Karpas-422 (cell line): ENCODE data around the gene MIF4GD. TPM values are rescaled to one million over a fixed set of nuclear protein-coding genes. Genes with fewer than 3 reads are reported as not detected.
A peak's percentile ranks its signal among the peaks of the same experiment; 100 is the strongest.

Experiments
- DNase-seq: peaks from one replicate; pipeline ENCODE4 v3.0.0-alpha.2; 2015
- H2AFZ ChIP-seq: fragments of 200-600 bp; sonication (generic); 2 replicates; pipeline ENCODE4 v1.6.1; 2014; ENCODE audit warnings: antibody characterized with exemption, low read length, mixed read lengths
- H3K27ac ChIP-seq: fragments of 200-600 bp; sonication (generic); 2 replicates; pipeline ENCODE4 v1.5.1; 2014; ENCODE audit warnings: mild to moderate bottlenecking, low read length, moderate library complexity
- H3K27me3 ChIP-seq: fragments of 200-600 bp; sonication (generic); 2 replicates; pipeline ENCODE4 v1.6.1; 2014; ENCODE audit warnings: low read length, mixed read lengths
- H3K36me3 ChIP-seq: fragments of 200-600 bp; sonication (generic); 2 replicates; pipeline ENCODE4 v1.6.1; 2014; ENCODE audit warnings: low read length, mixed read lengths; ENCODE audit not compliant: insufficient read depth
- H3K4me1 ChIP-seq: fragments of 200-600 bp; sonication (generic); 2 replicates; pipeline ENCODE4 v1.6.1; 2014; ENCODE audit warnings: mild to moderate bottlenecking, low read length, mixed read lengths
- H3K4me2 ChIP-seq: fragments of 200-600 bp; sonication (generic); 2 replicates; pipeline ENCODE4 v1.6.1; 2014; ENCODE audit warnings: low read length, low read depth, mild to moderate bottlenecking; ENCODE audit not compliant: poor library complexity, severe bottlenecking
- H3K4me3 ChIP-seq: fragments of 200-600 bp; sonication (generic); 2 replicates; pipeline ENCODE4 v1.5.1; 2014; ENCODE audit warnings: mild to moderate bottlenecking, antibody characterized with exemption, low read length, mixed read lengths
- H3K79me2 ChIP-seq: fragments of 200-600 bp; sonication (generic); 2 replicates; pipeline ENCODE4 v1.6.1; 2014; ENCODE audit warnings: mild to moderate bottlenecking, low read length, mixed read lengths
- H3K9ac ChIP-seq: fragments of 200-600 bp; sonication (generic); 2 replicates; pipeline ENCODE4 v1.6.0; 2014; ENCODE audit warnings: low read length
- H3K9me2 ChIP-seq: fragments of 200-600 bp; sonication (generic), shearing (Covaris generic); replicated peaks from 2 replicates; pipeline ENCODE4 v1.6.0; 2014; ENCODE audit warnings: mild to moderate bottlenecking, low read length, moderate library complexity; ENCODE audit not compliant: insufficient read depth
- H3K9me3 ChIP-seq: fragments of 300-700, 200-600 bp; sonication (generic); 2 replicates; pipeline ENCODE4 v1.6.1; 2014; ENCODE audit warnings: low read length, mixed read lengths
- H4K20me1 ChIP-seq: fragments of 200-600 bp; sonication (generic); 2 replicates; pipeline ENCODE4 v1.6.1; 2014; ENCODE audit warnings: mild to moderate bottlenecking, antibody characterized with exemption, low read length, low read depth; ENCODE audit not compliant: insufficient read depth
- total RNA-seq: library from RNA; depleted of rRNA; stranded (reverse); fragments of >200 nt; shearing (Covaris generic); gene quantifications from 2 replicates; pipeline ENCODE4 v1.2.3, GENCODE V29; 2014; ENCODE audit warnings: low replicate concordance

Gene MIF4GD
- total RNA-seq, 1 experiment from 2014 or later = 44.4 TPM

DNA sequence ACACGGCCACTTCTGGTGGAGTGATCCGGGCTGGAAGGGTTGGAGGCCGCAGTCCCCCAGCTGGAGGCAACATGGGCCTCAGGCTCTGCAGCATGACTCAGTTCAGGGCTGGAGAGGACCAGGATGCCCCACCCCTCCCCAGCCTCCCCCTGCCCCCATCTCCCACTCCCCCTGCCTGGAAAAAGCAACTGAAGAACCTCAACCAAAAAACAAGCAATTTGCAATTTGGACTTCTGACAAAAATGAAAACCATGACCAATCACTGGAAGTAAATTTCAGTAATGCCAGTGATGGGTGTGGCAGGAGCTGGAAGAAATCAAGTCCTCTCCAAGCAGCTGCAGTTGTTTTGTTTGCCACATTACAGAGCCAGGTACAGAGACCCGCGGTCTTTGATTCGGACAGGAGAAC is 6.6 kb upstream of the MIF4GD start:
- Histone ChIP-seq H3K9me2 (no peaks in the 10 kb centered on the region), H3K27me3 (no peaks in the 10 kb centered on the region), H3K9me3 (no peaks in the 10 kb centered on the region), H3K27ac (no peak overlapping the region), H3K4me2 (no peak overlapping the region), H3K4me1 (peaks cover 12% of the 10 kb centered on the region), H4K20me1 (no peaks in the 10 kb centered on the region), H3K9ac (no peak overlapping the region), H2AFZ (no peak overlapping the region), H3K4me3 (no peak overlapping the region), H3K79me2 (peaks cover 2% of the 10 kb centered on the region), H3K36me3 (peaks cover 26% of the 10 kb centered on the region)
- DNase-seq = no peak

DNA sequence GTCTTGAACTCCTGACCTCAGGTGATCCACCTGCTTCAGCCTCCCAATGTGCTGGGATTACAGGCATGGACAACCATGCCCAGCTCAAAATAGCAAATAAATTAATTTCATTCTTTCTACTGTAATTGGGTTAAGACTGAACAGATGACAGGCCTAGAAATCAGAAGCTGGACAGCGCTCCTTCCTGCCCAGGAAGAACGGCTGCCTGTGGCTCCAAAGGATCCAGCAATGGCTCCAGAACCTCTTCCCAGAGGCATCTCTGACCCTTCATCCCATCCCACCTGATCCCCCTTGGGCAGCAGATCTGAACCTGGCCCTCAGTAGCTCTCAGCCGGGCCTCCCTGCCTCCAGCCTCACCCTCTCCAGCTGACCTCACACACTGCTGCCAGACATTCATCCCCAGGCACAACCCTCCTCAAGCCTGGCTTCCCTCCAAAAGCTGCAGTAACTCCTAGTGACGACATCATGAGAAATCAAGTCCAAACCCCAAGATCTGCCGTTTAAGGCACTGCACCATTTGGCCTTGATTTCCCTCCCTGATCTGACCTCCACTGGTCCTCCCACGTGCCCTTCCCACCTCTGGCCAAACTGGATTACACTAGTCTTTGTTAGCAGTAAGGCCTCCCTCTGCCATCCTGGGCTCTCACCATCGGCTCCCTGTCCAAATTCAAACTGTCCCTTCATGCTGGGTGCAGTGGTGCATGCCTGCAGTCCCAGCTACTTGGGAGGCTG is 3.1 kb upstream of the MIF4GD start:
- Histone ChIP-seq H3K4me2 (no peak overlapping the region), H3K4me1 (peaks cover 29% of the 10 kb centered on the region), H3K9ac (no peak overlapping the region), H3K27ac (no peak overlapping the region), H3K27me3 (no peaks in the 10 kb centered on the region), H3K36me3 (peaks cover 20% of the 10 kb centered on the region), H3K4me3 (no peak overlapping the region), H3K79me2 (peaks cover 20% of the 10 kb centered on the region), H2AFZ (no peak overlapping the region), H3K9me2 (no peaks in the 10 kb centered on the region), H4K20me1 (no peaks in the 10 kb centered on the region), H3K9me3 (no peaks in the 10 kb centered on the region)
- DNase-seq = peak; percentile 37

DNA sequence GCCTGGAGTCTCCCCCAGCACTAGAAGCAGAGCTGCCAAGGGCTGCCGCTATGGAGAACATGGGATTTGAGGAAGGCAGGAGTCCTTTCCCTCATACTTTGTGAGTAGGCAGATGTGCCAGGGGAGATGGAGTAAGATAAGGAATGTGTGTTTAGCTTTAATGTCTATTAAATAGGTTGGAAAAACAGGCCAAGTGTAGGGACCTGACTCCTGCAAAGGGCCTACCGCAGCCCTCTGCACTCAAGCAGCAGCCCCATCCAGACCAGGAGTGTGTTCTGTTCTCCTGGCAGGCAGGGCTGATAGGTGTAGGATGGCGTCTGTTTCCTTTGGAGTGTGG is 1.8 kb upstream of the MIF4GD start:
- Histone ChIP-seq H3K79me2 (peaks cover 20% of the 10 kb centered on the region), H3K9me2 (no peaks in the 10 kb centered on the region), H3K27me3 (no peaks in the 10 kb centered on the region), H3K9me3 (no peaks in the 10 kb centered on the region), H3K9ac (peak overlapping the region; percentile 94), H2AFZ (no peak overlapping the region), H3K27ac (peak overlapping the region; percentile 70; the same call in 1 of the 2 replicates), H3K4me2 (peak overlapping the region; percentile 94), H3K36me3 (peaks cover 20% of the 10 kb centered on the region), H3K4me1 (peaks cover 33% of the 10 kb centered on the region), H4K20me1 (no peaks in the 10 kb centered on the region), H3K4me3 (peak overlapping the region; percentile 97)
- DNase-seq = no peak

DNA sequence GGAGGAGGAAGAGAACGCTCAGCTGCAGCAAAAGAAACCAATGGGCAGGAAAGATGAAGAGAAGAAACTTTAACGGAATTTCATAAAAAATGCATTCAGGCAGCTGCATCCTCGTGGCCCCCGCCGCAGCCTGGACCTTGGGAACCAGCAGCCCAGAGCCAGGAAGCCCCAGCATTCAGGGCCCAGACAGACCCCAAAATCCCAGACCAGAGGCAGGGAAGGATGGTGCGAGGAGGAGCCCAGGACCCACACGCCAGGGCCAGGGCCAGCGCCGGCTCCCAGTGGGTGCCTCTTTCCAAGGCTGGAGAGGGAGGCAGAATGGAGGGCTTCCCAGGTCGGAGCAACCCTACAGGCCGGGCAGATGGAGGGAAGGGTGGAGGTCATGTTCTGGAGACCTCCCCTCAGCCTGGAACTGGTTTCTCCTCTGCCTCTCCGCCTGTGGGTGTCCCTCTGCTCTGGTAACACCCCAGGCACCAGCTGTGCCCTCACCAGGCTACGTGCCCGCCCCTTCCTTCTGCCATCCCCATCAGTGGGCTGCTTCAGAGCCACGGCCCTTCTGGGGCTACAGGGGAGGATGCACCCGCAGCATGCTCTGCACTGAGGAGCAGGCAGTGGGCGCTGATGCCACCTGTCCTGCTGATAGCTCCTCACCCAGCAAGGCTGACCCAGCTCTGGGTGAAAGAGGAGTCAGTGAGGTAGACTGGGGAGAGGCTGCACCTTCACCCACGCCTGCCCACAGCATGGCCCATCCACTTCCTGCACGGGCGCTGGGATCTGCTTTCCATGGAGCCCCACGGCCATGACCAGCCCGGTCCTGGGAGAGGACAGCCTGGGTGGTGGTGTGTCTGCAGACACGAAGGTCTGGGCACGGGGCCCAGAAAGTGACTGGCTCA is 1.2 kb upstream of the MIF4GD start:
- Histone ChIP-seq H3K4me1 (peaks cover 33% of the 10 kb centered on the region), H3K79me2 (peaks cover 20% of the 10 kb centered on the region), H3K9me2 (no peaks in the 10 kb centered on the region), H3K9me3 (no peaks in the 10 kb centered on the region), H3K27ac (peak overlapping the region; percentile 70), H3K4me2 (peak overlapping the region; percentile 94), H3K36me3 (peaks cover 16% of the 10 kb centered on the region), H3K27me3 (no peaks in the 10 kb centered on the region), H3K4me3 (peak overlapping the region; percentile 97), H4K20me1 (no peaks in the 10 kb centered on the region), H2AFZ (peak overlapping the region; percentile 59; the same call in 1 of the 2 replicates), H3K9ac (peak overlapping the region; percentile 94)
- peak; percentile 84 for DNase-seq

DNA sequence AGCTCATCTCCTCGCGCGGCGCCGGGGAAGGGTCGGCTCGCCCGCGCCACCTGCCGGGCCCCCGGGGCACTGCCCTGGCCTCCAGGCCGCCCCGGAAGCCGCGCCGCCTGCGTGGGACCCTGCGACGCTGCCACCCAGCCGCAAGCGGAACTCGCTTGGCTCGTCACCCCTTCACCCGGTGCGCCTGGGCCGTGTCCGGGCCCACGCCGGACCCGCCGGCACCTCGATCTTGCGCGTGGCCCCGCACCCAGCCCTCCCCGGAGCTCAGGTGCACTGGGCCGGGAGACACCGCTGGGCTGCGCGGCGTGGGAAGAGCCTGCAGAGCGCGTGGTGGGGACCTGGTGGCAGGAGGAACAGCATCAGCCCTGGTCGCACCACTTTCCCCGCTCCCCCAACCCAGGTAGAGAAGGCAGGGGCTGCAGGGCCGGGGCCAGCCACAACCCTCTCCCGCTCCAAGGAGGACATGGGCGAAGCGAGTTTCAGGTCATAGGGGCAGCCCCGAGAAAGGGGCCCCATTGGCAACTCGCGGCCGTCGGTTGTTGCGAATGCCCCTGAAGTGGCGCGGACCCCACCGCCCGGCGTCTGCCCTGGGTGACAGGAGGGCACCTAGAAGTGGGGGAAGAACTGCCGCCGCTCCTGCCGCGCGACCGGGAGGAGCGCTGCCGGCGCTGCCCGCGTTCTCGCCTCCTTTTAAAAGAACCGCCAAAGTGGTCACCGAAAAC is 363 bp upstream of the MIF4GD start:
- H3K79me2 ChIP-seq = peaks cover 20% of the 10 kb centered on the region
- H3K9ac ChIP-seq = peak overlapping the region; percentile 94
- H3K4me1 ChIP-seq = peaks cover 33% of the 10 kb centered on the region
- H4K20me1 ChIP-seq = no peaks in the 10 kb centered on the region
- peak overlapping the region; percentile 70 for H3K27ac ChIP-seq
- peak overlapping the region; percentile 59; the same call in 1 of the 2 replicates for H2AFZ ChIP-seq
- DNase-seq = peak; percentile 96
- peaks cover 12% of the 10 kb centered on the region for H3K36me3 ChIP-seq
- no peaks in the 10 kb centered on the region for H3K27me3 ChIP-seq
- peak overlapping the region; percentile 94 for H3K4me2 ChIP-seq
- H3K4me3 ChIP-seq = peak overlapping the region; percentile 97
- H3K9me2 ChIP-seq = no peaks in the 10 kb centered on the region
- H3K9me3 ChIP-seq = no peaks in the 10 kb centered on the region

DNA sequence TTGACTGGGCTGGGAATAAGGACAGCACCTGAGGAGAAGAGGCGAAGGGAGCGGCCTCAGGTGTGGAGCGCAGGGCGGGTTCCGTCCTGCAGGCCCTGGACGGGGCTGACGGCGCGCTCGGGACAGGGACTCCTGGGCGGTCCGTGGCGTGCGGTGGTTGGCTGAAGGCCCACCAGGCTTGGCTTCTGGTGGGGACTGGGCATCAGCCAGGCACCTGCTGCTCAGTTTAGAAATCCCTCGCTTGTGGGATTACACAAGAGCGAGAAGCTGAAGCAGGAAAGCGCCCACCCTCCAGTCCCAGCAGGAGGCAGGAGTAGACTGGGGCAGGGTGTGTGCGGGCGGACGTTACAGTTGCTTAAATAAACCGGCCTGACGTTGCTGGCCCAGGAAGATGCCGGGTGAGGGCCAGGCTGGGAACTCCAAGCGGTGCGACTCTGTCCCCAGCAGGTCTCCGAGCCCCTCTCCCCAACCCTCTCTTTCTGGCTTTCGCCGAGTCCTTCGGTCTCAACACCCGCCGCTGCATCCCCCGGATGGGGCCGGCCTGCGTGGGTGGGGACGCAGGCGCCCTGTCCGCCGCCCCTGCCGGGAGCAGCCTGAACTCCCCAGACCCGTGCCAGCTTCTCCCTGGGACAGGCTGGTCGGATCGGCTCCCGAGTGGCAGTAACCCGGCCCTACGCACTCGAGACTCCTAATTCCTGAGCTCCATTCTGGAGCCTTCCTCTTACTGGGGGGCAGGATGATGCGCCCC is 639 bp downstream of the MIF4GD start:
- Histone ChIP-seq H3K36me3 (peaks cover 17% of the 10 kb centered on the region), H3K4me2 (peak overlapping the region; percentile 86), H2AFZ (peak overlapping the region; percentile 84), H3K9ac (peak overlapping the region; percentile 98), H3K27me3 (no peaks in the 10 kb centered on the region), H3K9me2 (no peaks in the 10 kb centered on the region), H4K20me1 (no peaks in the 10 kb centered on the region), H3K4me3 (peak overlapping the region; percentile 98), H3K4me1 (peaks cover 33% of the 10 kb centered on the region), H3K79me2 (peaks cover 20% of the 10 kb centered on the region), H3K9me3 (no peaks in the 10 kb centered on the region), H3K27ac (peak overlapping the region; percentile 70)
- DNase-seq = peak; percentile 84

DNA sequence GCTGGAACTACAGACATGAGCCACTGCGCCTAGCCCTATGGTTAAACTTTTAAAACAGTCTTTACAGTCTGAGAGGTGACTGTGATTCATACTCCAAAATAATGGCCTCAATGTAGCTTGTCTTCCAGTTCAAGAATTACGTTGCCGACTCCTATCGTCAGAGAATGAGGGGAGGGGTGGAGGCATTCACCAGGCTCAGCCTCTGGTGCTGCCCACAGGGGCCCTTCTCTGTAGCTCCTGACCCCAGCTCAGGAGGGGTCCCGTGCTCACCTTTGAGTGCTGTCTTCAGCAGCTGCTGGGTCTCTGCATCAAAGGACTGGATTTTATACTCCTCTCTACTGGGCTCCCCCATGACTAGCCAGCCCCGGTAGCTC is 1.2 kb downstream of the MIF4GD start:
- Histone ChIP-seq H4K20me1 (no peaks in the 10 kb centered on the region), H3K36me3 (peaks cover 14% of the 10 kb centered on the region; the same call in 1 of the 2 replicates), H3K9me2 (no peaks in the 10 kb centered on the region), H3K4me1 (peaks cover 33% of the 10 kb centered on the region), H3K79me2 (peaks cover 20% of the 10 kb centered on the region), H3K4me3 (peak overlapping the region; percentile 98), H2AFZ (0 out of 2 replicates have a peak overlapping the region, but pooled peaks have one; percentile 84), H3K27me3 (no peaks in the 10 kb centered on the region), H3K4me2 (peak overlapping the region; percentile 86), H3K9ac (peak overlapping the region; percentile 98), H3K27ac (peak overlapping the region; percentile 70), H3K9me3 (no peaks in the 10 kb centered on the region)
- DNase-seq = no peak
